ENCODE data around the gene S100A8. TPM values are rescaled to one million over a fixed set of nuclear protein-coding genes. Genes with fewer than 3 reads are reported as not detected.

Gene S100A8
- total RNA-seq, 1 experiment from 2014 or later: 1.4 TPM

GRCh38 chr1:153361480-153362109 is 29.3 kb downstream of the S100A8 start (continued):
- no peak for TF ChIP-seq FOSL1 (IDR thresholded peaks at IDR 0.05; ENCODE audit: low read depth)
- no peak for TF ChIP-seq REST (IDR thresholded peaks at IDR 0.05; ENCODE audit: low read depth)
- TF ChIP-seq CTCF (IDR thresholded peaks at IDR 0.05 in 2 of 3, conservative IDR thresholded peaks at IDR 0.05 in 1 of 3; ENCODE audit: borderline replicate concordance in 1 of 3, insufficient read depth in 1 of 3, low read depth in 2 of 3, low read length in 2 of 3): no peak

- Histone ChIP-seq H3K4me3 (replicated peaks in 1 of 2; ENCODE audit: low read depth in 1 of 2, low read length in 2 of 2) (no peak overlapping the region), H3K4me2 (ENCODE audit: low read length) (no peak overlapping the region), H3K9me3 (ENCODE audit: control insufficient read depth in 1 of 2, insufficient read depth in 1 of 2, low read depth in 1 of 2, low read length in 2 of 2) (no peaks in the 10 kb centered on the region), H4K20me1 (ENCODE audit: insufficient read depth) (no peaks in the 10 kb centered on the region), H3K27ac (ENCODE audit: low read depth, low read length) (no peak overlapping the region), H3K4me1 (ENCODE audit: control insufficient read depth in 1 of 2, insufficient read depth in 2 of 2, low read length in 2 of 2) (no peaks in the 10 kb centered on the region), H3K27me3 (ENCODE audit: insufficient read depth, low read length) (peaks cover 17% of the 10 kb centered on the region), H3K9ac (ENCODE audit: low read length) (no peak overlapping the region), H3K79me2 (ENCODE audit: insufficient read depth, low read length) (no peaks in the 10 kb centered on the region), H2AFZ (ENCODE audit: low read depth, low read length, poor library complexity, severe bottlenecking) (no peak overlapping the region), H3K36me3 (ENCODE audit: control insufficient read depth in 1 of 2, insufficient read depth in 2 of 2, low read length in 2 of 2) (no peaks in the 10 kb centered on the region), H3K9me2 (ENCODE audit: insufficient read depth) (no peaks in the 10 kb centered on the region)
- BruUV-seq (replicated peaks): no TSS peak
- DNase-seq (ENCODE audit: low read depth, low spot score): no peak
- TF ChIP-seq REST (IDR thresholded peaks at IDR 0.05; ENCODE audit: low read depth): no peak
- TF ChIP-seq TCF7L2 (IDR thresholded peaks at IDR 0.05; ENCODE audit: borderline replicate concordance, extremely low read depth, insufficient read depth, insufficient read length): no peak
- no peak for TF ChIP-seq EZH2phosphoT487 (IDR thresholded peaks at IDR 0.05; ENCODE audit: borderline replicate concordance)
- no peak for TF ChIP-seq RAD21 (IDR thresholded peaks at IDR 0.05; ENCODE audit: low read depth)
- no peak for TF ChIP-seq CBX3 (IDR thresholded peaks at IDR 0.05; ENCODE audit: low read depth)
- TF ChIP-seq ZFX (IDR thresholded peaks at IDR 0.05): no peak
- ChIA-PET POLR2A (no interaction called here), CTCF (interaction anchor here (1.0 to 1.4 kb wide), 2 partner anchors 9 to 266 kb away, joined by 3 read pairs; partner anchors contain the start of gene S100A13), RAD21 (ENCODE audit: low non-redundant PET in 1 of 2, low total read pairs in 2 of 2, uncharacterized antibody in 2 of 2, unreplicated experiment in 2 of 2) (no interaction called here)
- ATAC-seq: no peak
- intact Hi-C loops (cut with micrococcal nuclease): no loop called here
Measured at GRCh38 chr1:153360592-153361479, 30.0 kb downstream of the S100A8 start.

All from HCT116 (cell line).